Activated CD4-positive, alpha-beta T cell treated with anti-CD3 and anti-CD28 coated beads, Interleukin-2, Interleukin-6, amounts not matched to agents 100 ng/mL and 50 ng/mL, durations not matched to agents 16 hours and 8 hours (primary cell): ENCODE data around the gene ZNF358.
A peak's percentile ranks its signal among the peaks of the same experiment; 100 is the strongest.

Source experiments
- DNase-seq: peaks from one replicate; pipeline ENCODE4 v3.0.0-alpha.2; 2020

The ZNF358 gene

DNA sequence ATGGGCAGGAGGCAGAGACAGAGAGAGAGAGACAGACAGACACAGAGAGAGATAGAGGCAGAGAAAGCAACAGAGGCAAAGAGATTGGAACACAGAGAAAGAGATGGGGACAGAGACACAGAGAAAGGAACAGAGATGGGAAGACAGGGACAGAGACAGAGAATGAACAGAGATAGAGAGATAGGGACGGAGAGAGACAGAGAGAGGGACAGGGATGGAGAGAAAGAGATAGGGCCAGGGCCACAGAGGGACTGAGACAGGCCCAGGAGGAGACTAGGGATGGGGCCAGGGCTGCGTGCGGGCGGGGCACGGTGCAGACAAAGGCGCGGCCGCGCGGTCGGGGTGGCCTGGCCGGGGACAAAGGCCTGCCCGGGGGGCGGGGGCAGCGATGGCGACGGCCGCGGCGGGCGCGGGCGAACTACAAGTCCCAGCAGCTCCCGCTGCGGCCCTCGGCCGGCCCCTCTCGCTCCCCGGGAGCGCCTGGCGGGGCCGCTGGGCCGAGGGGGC lies at the start of gene ZNF358:
ZNF358 (plus strand) TSS at position 459 of the 507 bp plus-strand sequence. CDS start 3,140 bp downstream, outside the sequence.
- peak; percentile 30 for DNase-seq

DNA sequence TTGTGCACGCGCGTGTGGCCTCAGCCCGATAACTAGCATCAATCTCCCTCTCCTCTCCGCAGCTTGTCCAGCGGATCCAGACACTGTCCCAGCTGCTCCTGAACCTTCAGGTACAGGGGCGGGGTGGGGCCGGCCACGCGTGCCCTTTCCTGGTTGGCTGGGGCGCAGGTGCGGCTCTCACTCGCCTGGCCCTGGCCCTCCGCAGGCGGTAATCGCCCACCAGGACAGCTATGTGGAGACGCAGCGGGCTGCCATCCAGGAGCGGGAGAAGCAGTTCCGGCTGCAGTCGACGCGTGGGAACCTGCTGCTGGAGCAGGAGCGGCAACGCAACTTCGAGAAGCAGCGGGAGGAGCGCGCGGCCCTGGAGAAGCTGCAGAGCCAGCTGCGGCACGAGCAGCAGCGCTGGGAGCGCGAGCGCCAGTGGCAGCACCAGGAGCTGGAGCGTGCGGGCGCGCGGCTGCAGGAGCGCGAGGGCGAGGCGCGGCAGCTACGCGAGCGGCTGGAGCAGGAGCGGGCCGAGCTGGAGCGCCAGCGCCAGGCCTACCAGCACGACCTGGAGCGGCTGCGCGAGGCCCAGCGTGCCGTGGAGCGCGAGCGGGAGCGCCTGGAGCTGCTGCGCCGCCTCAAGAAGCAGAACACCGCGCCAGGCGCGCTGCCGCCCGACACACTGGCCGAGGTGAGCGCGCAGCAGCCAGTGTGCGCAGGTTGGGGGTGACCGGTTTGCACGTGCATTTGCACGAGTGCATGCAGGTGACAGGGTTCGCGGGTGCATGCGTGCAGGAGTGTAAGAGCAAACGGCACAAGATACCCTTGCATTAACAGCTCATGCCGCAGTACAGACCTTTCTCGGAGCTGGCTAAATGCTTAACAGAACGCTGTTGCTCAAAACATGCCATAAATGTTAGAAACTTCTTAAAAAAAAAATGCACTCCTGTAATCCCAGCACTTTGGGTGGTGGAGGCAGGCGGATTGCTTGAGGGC lies 48.6 kb upstream of the ZNF358 start:
- DNase-seq: no peak

DNA sequence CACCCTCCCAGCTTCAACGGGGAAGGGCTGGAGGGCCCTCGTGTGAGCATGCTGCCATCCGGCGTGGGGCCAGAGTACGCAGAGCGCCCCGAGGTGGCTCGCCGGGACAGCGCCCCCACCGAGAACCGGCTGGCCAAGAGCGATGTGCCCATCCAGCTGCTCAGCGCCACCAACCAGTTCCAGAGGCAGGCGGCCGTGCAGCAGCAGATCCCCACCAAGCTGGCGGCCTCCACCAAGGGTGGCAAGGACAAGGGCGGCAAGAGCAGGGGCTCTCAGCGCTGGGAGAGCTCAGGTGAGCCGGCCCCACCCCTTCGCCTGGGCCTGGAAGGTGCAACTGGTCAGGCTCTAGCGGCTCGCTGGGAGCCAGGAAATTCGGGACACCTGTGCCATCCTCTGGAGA lies 47.1 kb upstream of the ZNF358 start:
- no peak for DNase-seq

DNA sequence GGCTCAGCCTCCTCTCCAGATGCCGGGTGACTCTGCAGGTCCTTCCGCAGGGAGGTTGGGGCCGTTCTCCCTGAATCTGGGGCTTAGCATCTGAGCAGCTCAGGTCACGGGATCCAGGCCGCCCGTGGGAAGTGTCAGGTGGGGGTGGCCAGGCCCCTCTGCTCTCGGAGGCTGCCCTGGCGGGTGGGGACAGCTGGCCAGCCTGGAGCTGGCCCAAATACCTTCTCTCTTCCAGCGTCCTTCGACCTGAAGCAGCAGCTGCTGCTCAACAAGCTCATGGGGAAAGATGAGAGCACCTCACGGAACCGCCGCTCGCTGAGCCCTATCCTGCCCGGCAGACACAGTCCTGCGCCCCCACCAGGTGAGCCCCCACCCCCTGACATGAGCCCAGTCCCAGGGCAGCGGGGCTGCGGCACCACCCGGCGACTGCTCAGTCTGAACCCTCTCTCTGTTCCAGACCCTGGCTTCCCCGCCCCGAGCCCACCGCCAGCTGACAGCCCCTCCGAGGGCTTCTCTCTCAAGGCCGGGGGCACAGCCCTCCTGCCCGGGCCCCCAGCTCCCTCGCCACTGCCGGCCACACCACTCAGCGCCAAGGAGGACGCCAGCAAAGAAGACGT lies 46.1 kb upstream of the ZNF358 start:
- no peak for DNase-seq

DNA sequence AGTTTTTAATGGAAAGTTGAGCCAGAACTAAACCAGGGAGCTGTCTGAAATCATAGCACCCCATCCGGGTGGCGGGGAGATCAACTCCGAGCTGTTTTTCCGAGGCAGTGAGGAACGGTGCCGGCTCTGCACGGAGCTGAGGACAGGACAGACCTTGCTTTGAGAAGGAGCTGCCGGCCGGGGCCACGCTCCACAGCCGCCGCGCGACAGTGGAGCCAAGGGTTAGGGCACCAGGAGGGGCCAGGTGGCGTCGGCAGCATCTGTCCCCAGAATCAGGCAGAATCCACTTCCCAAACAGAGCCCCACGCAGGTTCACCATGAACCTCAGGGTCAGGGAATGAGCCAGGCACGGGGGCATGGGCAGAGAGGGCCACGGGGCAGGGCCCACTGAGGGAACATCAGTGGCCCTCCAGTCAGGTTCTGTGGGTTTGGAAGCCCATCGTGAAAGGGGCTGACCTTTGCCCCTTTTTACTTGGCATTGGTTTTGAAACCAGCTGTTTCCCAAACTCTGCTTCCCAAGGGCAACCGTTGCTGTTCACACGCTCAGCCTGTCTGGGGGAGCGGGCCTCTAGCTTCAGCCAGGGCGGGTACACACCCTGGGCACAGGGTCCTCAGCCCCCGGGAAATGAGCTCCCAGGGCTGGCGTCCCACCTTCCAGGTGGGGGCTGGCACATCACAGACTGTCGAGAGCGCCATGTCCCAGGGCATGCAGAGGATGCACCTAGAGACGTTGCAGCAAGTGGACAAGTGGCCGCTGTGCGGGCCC lies 45.2 kb upstream of the ZNF358 start:
- DNase-seq: no peak

DNA sequence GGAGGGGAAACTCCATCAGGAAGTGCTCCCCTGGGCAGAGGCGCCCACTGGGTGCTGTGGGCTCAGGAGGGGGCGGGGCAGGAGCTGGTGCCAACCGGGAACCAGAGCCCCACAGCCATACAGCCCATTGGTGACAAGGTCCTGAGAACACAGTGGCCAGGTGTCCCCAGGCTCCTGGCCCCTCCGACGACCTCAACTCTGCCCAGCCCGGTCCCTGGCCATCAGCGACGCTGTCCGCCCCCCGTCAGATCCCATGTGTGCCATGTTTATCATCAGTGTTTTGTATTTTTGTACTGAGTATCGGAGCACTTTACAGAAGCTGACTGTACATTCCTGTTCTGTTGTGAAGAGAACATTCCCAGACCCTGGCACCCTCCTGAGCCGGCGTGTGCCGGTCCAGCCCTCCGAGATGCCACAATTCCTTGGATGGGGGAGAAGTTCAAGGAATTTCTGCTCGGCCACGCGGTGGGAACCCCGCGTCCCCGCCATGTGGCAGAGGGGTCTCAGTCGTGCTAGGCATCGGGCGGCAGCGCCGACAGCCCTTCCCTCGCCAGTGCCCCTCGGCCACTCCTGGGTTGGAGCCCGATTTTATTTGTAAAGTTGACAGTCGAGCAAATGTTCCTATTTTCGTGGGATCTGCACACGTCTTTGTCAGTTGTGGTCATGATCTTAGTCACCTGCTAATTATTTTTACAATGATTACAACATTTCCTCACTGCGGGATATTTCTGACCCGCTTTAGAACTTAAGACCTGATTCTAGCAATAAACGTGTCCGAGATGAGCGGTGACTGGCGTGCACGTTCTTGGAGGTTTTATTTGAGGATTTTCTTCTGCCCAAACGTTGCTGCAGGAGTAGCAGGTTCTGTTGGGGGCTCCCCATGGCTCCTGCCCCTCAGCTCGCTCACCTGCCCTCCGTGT lies 43.9 kb upstream of the ZNF358 start:
- no peak for DNase-seq

DNA sequence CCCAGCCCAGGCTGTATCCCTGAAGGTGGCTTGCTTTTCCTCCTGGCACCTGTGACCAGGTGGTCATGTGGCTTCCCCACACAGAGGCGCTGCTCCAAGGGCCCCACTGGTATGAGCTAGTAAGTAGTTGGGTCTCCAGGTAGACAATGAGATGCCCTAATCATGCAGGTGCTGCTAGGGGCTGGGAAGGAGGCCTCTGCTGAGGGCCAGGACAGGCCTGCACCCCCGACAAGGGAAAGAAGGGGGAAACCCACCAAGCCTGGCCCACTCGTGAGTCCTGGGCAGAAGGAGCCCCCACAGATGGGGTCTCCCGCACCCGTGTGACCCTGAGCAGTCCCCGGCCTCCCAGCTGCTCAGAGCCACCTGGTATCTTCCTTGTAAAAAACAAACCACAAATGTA lies 40.2 kb upstream of the ZNF358 start:
- DNase-seq: no peak

DNA sequence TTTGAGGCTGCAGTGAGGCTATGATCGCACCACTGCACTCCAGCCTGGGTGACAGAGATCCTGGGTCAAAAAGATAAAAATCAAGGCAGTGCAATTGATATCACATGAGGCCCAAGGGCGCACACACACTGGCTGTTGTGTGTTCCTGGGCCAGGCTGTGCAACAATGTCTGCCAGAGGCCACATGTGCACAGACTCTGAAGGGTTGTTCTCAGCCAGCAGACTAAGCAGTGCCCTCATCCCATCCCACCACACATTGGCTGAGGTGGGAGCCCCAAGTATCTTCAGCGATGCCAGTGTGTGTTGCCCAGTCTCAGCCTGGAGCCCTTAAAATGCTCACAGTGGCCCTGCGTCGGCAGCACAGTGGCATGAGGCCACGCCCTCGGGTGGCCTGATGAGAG lies 39.7 kb upstream of the ZNF358 start:
- no peak for DNase-seq

DNA sequence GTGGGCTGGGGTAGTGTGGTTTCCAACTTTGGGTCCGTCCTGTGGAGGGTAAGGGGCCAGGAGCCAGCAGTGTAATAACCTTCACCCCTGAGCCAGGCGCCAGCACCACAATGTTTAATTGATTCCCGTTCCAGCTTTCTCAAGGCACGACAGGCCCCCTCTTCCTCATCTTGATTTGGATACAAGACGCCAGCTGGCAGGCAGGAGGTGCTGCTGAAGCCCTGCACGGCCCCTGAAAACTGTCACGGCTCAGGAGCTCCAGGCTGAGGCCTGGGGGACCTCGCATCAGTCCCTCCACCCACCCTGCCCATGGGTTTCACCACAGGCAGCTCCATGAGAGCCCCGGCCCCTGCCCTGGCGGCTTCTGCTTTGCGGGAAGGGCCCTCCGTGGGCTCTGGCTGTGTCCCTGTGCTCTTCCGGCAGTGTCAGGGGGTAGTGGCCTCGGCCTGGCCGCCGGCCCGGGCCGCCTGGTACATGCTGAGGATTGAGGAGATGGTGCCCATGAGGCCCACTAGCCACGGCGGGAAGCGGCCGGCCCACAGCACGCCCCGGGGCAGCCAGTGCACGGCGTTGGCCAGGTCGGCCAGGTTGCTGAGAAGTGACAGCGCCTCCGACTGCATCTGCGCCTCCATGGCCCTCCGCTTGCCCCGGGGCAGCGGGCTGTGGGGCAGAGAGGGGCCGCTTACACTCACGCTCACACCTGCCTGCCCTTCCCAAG lies 39.0 kb upstream of the ZNF358 start:
- no peak for DNase-seq

DNA sequence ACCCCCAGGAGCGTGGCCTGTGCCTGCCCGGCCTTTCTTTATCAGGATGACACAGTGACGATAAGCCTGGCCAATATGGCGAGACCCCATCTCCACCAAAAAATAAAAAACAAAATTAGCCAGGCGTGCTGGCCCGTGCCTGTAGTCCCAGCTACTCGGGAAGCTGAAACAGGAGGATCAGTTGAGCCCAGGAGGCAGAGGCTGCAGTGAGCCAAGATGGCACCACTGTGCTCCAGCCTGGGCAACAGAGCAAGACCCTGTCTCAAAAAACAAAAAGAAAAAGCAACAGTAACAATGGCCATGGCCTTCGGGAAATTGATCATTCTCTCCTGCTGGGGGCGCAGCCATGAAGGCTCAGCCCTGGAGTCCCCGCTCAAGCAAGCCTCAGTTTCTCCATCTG lies 38.1 kb upstream of the ZNF358 start:
- no peak for DNase-seq

DNA sequence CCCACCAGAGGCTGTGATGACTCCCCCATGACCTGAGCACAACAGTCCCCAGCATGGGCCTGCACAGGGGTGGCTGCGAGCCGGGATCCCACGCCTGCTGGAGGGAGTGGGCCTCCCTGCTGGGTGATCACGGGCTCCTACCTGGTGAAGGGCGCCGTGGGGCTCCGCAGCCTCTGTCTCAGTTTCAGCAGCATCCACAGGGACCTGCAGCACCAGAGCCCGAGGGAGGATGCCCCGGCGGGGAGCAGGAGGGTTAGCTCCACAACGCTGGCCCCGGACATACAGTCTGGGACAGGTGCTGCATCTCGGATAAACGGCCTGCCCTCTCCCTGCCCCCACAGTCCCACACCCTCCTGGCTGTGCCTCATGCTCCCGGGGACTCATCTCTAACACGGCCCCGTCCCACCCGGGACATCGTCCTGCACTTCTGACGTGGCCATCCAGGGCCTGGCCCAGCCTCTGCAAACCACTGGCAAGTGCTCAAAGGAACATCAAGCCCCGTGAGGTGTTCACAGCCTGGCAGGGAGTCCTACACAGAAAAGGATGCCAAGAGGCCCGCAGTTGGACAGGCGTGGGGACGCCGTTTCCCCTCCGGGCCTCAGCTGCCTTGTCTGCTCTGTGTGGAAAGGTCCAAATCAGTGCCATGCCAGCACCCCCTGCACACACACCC lies 37.6 kb upstream of the ZNF358 start:
- DNase-seq: no peak

DNA sequence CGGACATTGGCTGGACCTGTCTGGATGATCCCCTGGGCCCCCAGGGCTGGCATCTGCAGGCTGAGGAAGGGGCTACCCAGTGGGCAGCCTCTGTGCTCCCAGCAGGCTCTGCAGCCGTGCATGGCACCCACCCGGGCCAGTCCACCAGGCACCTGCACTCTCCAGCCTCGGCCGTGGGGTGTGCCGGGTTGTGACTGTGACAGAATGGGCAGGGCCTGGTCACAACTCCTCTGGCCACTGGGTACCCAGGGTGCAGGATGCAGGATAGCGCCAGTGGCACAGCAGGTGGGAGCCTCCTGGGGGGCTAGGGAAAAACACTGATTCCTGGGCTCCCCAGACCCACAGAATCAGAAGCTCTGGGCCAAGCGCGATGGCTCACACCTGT lies 37.1 kb upstream of the ZNF358 start:
- no peak for DNase-seq

DNA sequence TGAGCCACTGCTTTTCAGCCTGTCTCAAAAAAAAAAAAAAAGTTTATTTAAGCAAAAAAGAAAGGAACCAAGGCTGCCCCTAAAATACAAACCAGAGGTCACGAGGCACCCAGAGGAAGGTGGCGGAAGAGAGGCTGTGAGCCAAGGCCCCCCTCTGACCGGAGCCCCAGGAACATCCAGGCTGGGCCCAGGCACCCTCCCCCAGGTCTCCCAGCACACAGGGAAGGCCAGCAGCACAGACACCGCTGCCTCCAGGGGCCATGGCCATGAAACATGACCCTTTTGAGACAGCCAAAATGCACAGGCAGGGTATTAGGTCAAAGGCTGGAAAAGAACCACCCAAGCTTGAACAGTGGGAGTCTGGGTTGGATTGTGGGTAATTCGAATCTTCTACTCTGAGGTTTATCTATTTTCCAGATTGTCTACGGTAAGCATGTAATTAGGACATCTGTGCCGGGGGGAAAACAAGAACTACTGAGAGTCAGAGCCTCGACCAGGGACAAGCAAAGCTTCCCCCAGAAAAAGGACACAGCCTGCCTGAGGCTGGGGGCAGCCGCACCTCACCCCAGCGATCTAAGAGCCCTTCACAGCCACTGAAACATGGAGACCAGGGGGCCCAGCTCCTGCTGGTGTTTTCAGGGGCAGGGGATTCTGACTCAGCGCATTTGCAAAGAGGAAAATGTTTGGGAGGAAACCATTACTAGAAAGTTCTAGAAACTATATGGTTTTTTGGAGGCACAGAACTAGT lies 35.5 kb upstream of the ZNF358 start:
- no peak for DNase-seq

DNA sequence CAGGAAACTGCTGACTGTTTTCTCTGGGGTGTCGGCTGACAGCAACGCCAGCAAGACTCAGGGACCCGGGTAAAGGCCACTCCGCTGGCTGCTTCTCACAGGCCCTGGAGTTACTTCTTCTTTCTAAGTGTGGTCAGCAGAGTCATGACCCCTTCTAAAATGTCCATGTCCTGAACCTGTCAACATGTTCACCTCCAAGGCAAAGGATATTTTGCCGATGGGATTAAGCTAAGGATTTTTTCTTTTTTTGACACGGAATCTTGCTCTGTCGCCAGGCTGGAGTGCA lies 35.0 kb upstream of the ZNF358 start:
- no peak for DNase-seq

DNA sequence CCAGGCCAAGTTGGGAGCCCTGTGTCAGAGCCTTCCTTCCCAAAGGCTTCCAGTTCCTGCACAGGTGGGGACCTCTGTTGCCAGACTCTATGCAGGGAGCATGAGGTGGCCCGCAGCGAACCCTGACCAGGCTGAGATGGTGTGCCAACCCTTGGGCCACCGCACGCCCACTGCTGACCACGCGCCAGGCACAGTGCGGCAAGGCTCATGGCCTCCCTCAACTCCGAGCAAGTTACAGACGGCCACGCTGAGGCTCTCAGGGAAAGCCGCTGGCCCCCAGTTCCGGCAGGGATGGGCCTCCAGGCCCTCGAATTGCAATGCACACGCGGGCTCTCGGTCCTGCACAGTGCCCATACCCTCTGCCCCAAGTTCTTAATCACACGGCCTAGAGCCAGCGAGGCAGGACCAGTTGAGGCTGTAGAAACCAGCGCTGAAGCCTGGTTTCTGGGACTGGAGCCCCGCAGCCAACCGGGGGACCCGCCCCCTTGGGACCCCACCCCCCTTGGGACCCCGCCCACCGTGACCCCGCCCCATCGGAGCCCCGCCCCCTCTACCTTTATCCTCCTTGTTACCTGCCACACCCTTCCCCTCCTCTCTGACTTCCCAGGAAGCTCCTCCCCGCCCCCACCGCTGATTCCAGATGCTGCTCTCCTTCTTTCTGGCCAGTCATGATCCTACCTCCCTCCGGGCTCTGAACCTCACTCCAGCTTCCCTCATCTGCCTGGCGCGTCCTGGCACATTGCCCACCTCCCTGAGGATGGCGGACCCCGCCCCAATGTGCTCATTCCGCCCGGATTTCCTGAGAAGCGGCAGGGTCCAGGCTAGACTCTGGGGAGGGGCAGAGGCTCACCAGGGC lies 33.1 kb upstream of the ZNF358 start:
- DNase-seq: no peak

DNA sequence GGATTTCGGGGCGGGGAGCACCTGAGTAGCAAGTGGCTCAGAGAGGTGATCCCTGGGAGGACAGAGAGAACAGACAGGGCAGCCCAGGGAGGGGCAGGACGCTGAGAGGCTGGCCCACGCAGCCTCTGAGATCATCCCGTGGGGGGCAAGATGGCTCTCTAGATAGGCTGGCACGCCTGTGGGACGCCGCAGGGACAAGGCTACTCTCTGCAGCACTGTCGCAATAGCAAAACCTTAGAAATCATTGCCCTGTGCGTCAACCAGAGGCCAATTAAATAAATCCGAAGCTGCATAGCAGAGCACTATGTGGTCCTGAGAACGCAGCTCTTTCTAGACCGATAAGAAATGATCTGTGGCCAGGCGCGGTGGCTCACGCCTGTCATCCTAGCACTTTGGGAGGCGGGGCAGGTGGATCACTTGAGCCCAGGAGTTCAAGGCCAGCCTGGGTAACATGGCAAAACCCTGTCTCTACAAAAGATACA lies 32.1 kb upstream of the ZNF358 start:
- no peak for DNase-seq

DNA sequence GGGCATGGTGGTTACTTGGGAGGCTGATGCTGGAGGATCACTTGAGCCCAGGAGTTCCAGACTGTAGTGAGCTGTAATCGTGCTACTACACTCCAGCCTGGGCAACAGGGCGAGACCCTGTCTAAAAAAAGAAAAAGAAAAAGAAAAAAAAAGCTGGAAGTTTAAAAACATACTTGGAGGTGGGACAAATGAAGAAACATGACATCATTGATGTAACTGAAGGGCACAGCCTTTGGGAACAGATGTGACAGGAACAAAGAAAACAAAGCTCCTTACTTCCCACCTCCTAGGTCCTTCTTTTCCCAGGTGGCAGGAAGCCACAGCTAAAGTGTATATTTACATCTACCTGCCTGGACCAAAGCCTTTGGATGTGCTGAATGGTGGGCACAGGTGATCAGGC lies 29.0 kb upstream of the ZNF358 start:
- no peak for DNase-seq

DNA sequence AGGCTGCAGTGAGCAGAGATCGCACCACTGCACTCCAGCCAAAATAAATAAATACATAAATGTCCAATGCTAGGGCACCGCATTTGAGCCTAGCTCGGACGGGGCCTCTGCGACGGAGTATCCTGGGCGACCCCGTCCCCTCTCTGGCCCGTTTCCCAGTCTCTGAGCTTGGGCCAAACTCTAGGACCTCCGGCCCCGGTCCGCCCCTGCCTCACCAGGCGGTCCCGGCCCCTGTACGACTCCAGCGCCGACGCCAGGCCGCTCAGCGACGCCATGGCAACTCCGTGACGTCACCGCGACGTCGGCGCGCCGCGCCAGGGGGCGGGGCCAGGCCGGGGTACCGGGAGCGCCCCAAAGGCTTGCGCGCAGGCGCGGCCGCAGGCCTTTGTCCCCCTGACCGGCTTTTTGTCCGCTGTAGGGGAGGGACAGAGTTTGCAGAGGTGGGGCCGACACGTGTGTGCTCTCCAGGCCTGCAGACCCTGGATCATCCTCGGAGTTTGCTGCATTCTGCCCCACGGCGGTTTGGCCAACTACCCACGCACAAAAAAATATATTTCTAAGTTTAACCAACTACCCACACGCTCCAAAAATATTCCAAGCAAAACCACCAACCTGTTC lies 27.1 kb upstream of the ZNF358 start, which contains the start of gene PEX11G:
PEX11G (minus strand) TSS at position 300 of the 618 bp plus-strand sequence; CDS start at position 275, 25 bp downstream.
- peak; percentile 94 for DNase-seq

DNA sequence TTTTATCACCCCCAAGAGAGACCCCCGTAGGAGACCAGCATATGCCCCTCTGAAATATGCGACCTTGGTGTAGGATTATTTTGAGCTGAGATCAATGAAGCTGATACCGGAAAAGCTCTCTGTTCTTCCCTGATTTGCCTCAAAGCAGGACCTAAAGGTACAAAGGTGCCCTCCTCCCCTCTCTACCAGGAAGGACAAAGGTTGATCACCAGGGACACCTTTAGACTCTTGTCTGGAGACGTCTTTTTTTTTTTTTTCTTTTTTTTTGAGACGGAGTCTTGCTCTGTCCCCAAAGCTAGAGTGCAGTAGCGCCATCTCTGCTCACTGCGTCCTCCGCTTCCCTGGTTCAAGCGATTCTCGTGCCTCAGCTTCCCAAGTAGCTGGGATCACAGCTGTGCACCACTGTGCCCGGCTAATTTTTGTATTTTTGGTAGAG lies 26.3 kb upstream of the ZNF358 start:
- no peak for DNase-seq
